ENCODE results near the gene ZFYVE19. TPM values are rescaled to one million over a fixed set of nuclear protein-coding genes. Genes with fewer than 3 reads are reported as not detected.

ZFYVE19 gene
- total and polyA plus RNA-seq, 2 of the 13 experiments (the other 11 are each of a cell fraction or from before 2014, with no cell fraction given) = 23.3 to 44.0 TPM

DNA sequence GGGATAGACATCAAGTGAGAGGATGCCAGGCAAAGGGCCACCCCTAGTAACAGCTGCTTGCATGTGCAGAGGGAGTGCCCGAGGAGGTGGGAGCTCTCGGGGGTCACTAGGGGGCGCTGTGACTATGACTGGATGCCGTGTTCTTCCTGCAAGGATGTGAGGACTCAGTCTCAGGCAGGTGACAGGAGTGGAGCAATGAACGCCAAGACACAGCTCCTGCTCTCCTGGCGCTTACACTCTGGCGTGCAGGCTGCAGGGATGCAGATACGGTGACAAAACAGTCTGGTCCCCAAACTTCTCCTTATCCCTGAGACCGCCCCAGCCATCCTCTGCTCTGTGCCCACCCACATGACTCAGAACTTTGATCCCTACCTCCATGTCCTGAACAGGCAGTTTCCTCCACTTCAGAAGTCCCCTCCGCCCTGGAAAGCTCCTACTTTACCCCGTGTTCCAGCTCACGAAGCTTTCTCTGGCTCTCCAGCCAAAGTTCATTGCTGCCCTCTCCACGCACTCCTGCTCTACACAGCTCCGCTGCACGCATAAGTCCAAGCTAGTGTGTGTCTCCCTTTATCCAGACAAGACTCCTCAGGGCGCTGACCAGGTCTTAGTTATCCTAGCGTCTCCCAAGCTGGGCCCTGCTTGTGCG is 52.4 kb downstream of the ZFYVE19 start (continued):
- peak; percentile 54; the same call in 1 of the 2 replicates for TF ChIP-seq ZGPAT (CRISPR knock-in tag; IDR thresholded peaks at IDR 0.05)
- peak; percentile 46; the same call in 1 of the 2 replicates for TF ChIP-seq ZMYM4 (CRISPR knock-in tag; IDR thresholded peaks at IDR 0.05)
- TF ChIP-seq ZNF574 (CRISPR knock-in tag; IDR thresholded peaks at IDR 0.05) = peak; percentile 47
- 0 out of 2 replicates have a peak, but pooled peaks have one; percentile 47 for TF ChIP-seq ELF3 (CRISPR knock-in tag; IDR thresholded peaks at IDR 0.05)
- TF ChIP-seq SOX13 (IDR thresholded peaks at IDR 0.05) = no peak
- no peak for TF ChIP-seq SOX13 (CRISPR knock-in tag; conservative IDR thresholded peaks at IDR 0.05 in 1 of 2, IDR thresholded peaks at IDR 0.05 in 1 of 2)
- peak; percentile 16; the same call in 1 of the 2 replicates for TF ChIP-seq BCL6 (CRISPR knock-in tag; IDR thresholded peaks at IDR 0.05)
- TF ChIP-seq GATAD1 (CRISPR knock-in tag; IDR thresholded peaks at IDR 0.05) = peak; percentile 20; the same call in 1 of the 2 replicates
- no peak for TF ChIP-seq ZNF33B (CRISPR knock-in tag; IDR thresholded peaks at IDR 0.05)
- 0 out of 2 replicates have a peak, but pooled peaks have one; percentile 11 for TF ChIP-seq THAP11 (CRISPR knock-in tag; IDR thresholded peaks at IDR 0.05)
- no peak for TF ChIP-seq ZNF766 (CRISPR knock-in tag; IDR thresholded peaks at IDR 0.05; ENCODE audit: borderline replicate concordance)
- TF ChIP-seq ZMAT3 (CRISPR knock-in tag; conservative IDR thresholded peaks at IDR 0.05) = 0 out of 2 replicates have a peak, but pooled peaks have one; percentile 59
- TF ChIP-seq TRIM24 (CRISPR knock-in tag; IDR thresholded peaks at IDR 0.05) = no peak
- TF ChIP-seq ZNF850 (CRISPR knock-in tag; conservative IDR thresholded peaks at IDR 0.05) = no peak
- TF ChIP-seq STAG1 (CRISPR knock-in tag; IDR thresholded peaks at IDR 0.05) = peak; percentile 60
- peak; percentile 58; the same call in 1 of the 2 replicates for TF ChIP-seq ZNF292 (CRISPR knock-in tag; IDR thresholded peaks at IDR 0.05; ENCODE audit: borderline replicate concordance, low read depth)
- TF ChIP-seq ZNF280B (CRISPR knock-in tag; IDR thresholded peaks at IDR 0.05; ENCODE audit: borderline replicate concordance) = peak; percentile 68; the same call in 1 of the 2 replicates
- TF ChIP-seq ZBTB7A (CRISPR knock-in tag; IDR thresholded peaks at IDR 0.05) = 0 out of 2 replicates have a peak, but pooled peaks have one; percentile 61
- peak; percentile 39; the same call in 1 of the 2 replicates for TF ChIP-seq ZBTB25 (CRISPR knock-in tag; IDR thresholded peaks at IDR 0.05)
- 0 out of 2 replicates have a peak, but pooled peaks have one; percentile 20 for TF ChIP-seq ZKSCAN8 (CRISPR knock-in tag; IDR thresholded peaks at IDR 0.05; ENCODE audit: borderline replicate concordance)
- TF ChIP-seq, protein P1, sequence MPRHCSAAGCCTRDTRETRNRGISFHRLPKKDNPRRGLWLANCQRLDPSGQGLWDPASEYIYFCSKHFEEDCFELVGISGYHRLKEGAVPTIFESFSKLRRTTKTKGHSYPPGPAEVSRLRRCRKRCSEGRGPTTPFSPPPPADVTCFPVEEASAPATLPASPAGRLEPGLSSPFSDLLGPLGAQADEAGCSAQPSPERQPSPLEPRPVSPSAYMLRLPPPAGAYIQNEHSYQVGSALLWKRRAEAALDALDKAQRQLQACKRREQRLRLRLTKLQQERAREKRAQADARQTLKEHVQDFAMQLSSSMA (CRISPR knock-in tag; IDR thresholded peaks at IDR 0.05) = peak; percentile 43; the same call in 1 of the 2 replicates

All from HepG2 (cell line).